Endothelial cell of umbilical vein (primary cell): ENCODE data around the gene CD247. TPM values are rescaled to one million over a fixed set of nuclear protein-coding genes. Genes with fewer than 3 reads are reported as not detected.

ENCODE experiments used
- BruUV-seq: library from RNA; stranded (reverse); fragments of 400-500 nt; replicated peaks from 2 replicates; lab custom pipeline; 2021; lab: Mats Ljungman, UMichigan
- CTCF ChIA-PET: fragments of 300-600, 350-600 bp; sonication (Branson Sonifier 250); formaldehyde crosslinking; loops from one replicate; lab custom pipeline; 2021; ENCODE audit warnings: antibody characterized with exemption, inconsistent platforms; lab: Charles Lee
- POLR2A ChIA-PET: fragments of 300-600, 350-600 bp; sonication (Branson Sonifier 250); formaldehyde crosslinking; loops from one replicate; lab custom pipeline; 2021; ENCODE audit warnings: antibody characterized with exemption, inconsistent platforms; lab: Charles Lee
- DNase-seq: peaks from one replicate; pipeline ENCODE4 v3.0.0-alpha.2; 2011; ENCODE audit warnings: low read depth, low spot score
- FAIRE-seq: peaks from 2 replicates; lab custom pipeline; 2011; peaks lifted over from hg19 to GRCh38; lab: Jason Lieb, UNC
- H2AFZ ChIP-seq: 2 replicates; pipeline ENCODE4 v1.6.0; 2012; ENCODE audit warnings: low read depth, low read length, control low read depth, inconsistent platforms
- H3K27ac ChIP-seq: 2 replicates; pipeline ENCODE4 v1.5.1; 2011; ENCODE audit warnings: low read depth, mild to moderate bottlenecking, control low read depth, low read length, moderate library complexity; ENCODE audit not compliant: insufficient read depth
- H3K27me3 ChIP-seq, 2 experiments: 2 replicates each; pipeline versions ENCODE4 v1.6.0 to v1.6.1; 2011; ENCODE audit warnings: low read length in 2 of 2, mixed read lengths in 1 of 2; ENCODE audit not compliant: control insufficient read depth in 2 of 2, insufficient read depth in 2 of 2
- H3K36me3 ChIP-seq, 2 experiments: 2 replicates in 1 of 2; 3 replicates in 1 of 2; pipeline ENCODE4 v1.5.1; 2011; ENCODE audit warnings: low read length in 2 of 2, mild to moderate bottlenecking in 1 of 2, moderate library complexity in 1 of 2; ENCODE audit not compliant: control insufficient read depth in 2 of 2, insufficient read depth in 2 of 2; ENCODE audit errors: extremely low read depth in 1 of 2
- H3K4me1 ChIP-seq: 3 replicates; pipeline ENCODE4 v1.5.1; 2011; ENCODE audit warnings: mild to moderate bottlenecking, low read length; ENCODE audit not compliant: control insufficient read depth, insufficient read depth; ENCODE audit errors: extremely low read depth
- H3K4me2 ChIP-seq: 2 replicates; pipeline ENCODE4 v1.6.1; 2011; ENCODE audit warnings: low read length, control low read depth, mixed read lengths; ENCODE audit not compliant: insufficient read depth
- H3K4me3 ChIP-seq, 3 experiments: fragments of 200-600 bp in 1 of 3; sonication (generic), shearing (Covaris generic) in 1 of 3; replicated peaks in 1 of 3; 2 replicates each; pipeline ENCODE4 v1.5.1; 2011 to 2016; ENCODE audit warnings: control low read depth in 3 of 3, low read length in 3 of 3, mild to moderate bottlenecking in 2 of 3, inconsistent platforms in 1 of 3, low read depth in 1 of 3, moderate library complexity in 1 of 3; ENCODE audit not compliant: insufficient read depth in 1 of 3
- H3K79me2 ChIP-seq: 2 replicates; pipeline ENCODE4 v1.6.0; 2012; ENCODE audit warnings: low read length, inconsistent platforms; ENCODE audit not compliant: control insufficient read depth, insufficient read depth
- H3K9ac ChIP-seq: replicated peaks from 2 replicates; pipeline ENCODE3; 2011; ENCODE audit warnings: low read length, control low read depth; ENCODE audit not compliant: insufficient read depth; ENCODE audit errors: extremely low read depth
- H3K9me1 ChIP-seq: replicated peaks from 3 replicates; pipeline ENCODE4 v1.6.0; 2011; ENCODE audit warnings: mild to moderate bottlenecking, low read length; ENCODE audit not compliant: control insufficient read depth, insufficient read depth; ENCODE audit errors: extremely low read depth
- H3K9me3 ChIP-seq: replicated peaks from 2 replicates; pipeline ENCODE4 v1.5.1; 2012; ENCODE audit warnings: low read length, inconsistent platforms; ENCODE audit not compliant: control insufficient read depth, insufficient read depth
- H4K20me1 ChIP-seq: replicated peaks from 2 replicates; pipeline ENCODE3; 2011; ENCODE audit warnings: mild to moderate bottlenecking, low read length; ENCODE audit not compliant: control insufficient read depth, insufficient read depth; ENCODE audit errors: extremely low read depth
- CTCF ChIP-seq, 2 donors: IDR thresholded peaks; 1 replicate in 1 of 2; 2 replicates in 1 of 2; pipeline ENCODE4 v1.5.1; 2011; ENCODE audit warnings: low read length in 2 of 2, mild to moderate bottlenecking in 2 of 2, moderate library complexity in 2 of 2, control low read depth in 1 of 2, inconsistent platforms in 1 of 2, low read depth in 1 of 2; ENCODE audit not compliant: insufficient read depth in 1 of 2; ENCODE audit errors: extremely low read depth in 1 of 2
- EZH2 ChIP-seq: IDR thresholded peaks from 2 replicates; pipeline ENCODE4 v1.6.1; 2012; ENCODE audit warnings: borderline replicate concordance, low read depth, mild to moderate bottlenecking, moderate library complexity, low read length, inconsistent platforms; ENCODE audit not compliant: severe bottlenecking
- FOS ChIP-seq: IDR thresholded peaks from 2 replicates; pipeline ENCODE4 v1.6.1; 2011; ENCODE audit warnings: mild to moderate bottlenecking, low read length, moderate library complexity, borderline replicate concordance; ENCODE audit not compliant: insufficient read depth
- GATA2 ChIP-seq: IDR thresholded peaks from 2 replicates; pipeline ENCODE4 v1.7.0; 2011; ENCODE audit warnings: low read depth, mild to moderate bottlenecking, moderate library complexity, mixed read lengths, low read length; ENCODE audit not compliant: insufficient read length, insufficient read depth
- JUN ChIP-seq: IDR thresholded peaks from 2 replicates; pipeline ENCODE4 v1.6.1; 2011; ENCODE audit warnings: borderline replicate concordance, low read depth; ENCODE audit not compliant: insufficient read length, insufficient read depth
- MAX ChIP-seq: IDR thresholded peaks from 2 replicates; pipeline ENCODE4 v1.6.1; 2011; ENCODE audit not compliant: insufficient read depth, insufficient read length
- MYC ChIP-seq: IDR thresholded peaks from one replicate; pipeline ENCODE4 v1.6.1; 2011; ENCODE audit warnings: mild to moderate bottlenecking, low read depth, low read length
- POLR2A ChIP-seq: IDR thresholded peaks from 2 replicates; pipeline ENCODE4 v1.6.1; 2012; ENCODE audit warnings: low read depth, mild to moderate bottlenecking, control low read depth, low read length
- POLR2AphosphoS5 ChIP-seq: IDR thresholded peaks from 2 replicates; pipeline ENCODE4 v1.6.1; 2012; ENCODE audit warnings: low read depth, mild to moderate bottlenecking, control low read depth, low read length, moderate library complexity; ENCODE audit not compliant: insufficient read depth
- dilution Hi-C: fragments of 300-500 bp; cut with MboI; formaldehyde crosslinking; loops from one replicate; pipeline ENCODE4 v1.15.0; 2019; ENCODE audit warnings: low sequenced_read_pairs; ENCODE audit not compliant: extremely low pct_ligation_motif_present
- intact Hi-C: fragments of 100-400 bp; cut with micrococcal nuclease; formaldehyde crosslinking; loops from one replicate; pipeline ENCODE4 v1.10.0; 2022
- polyA plus RNA-seq, 4 experiments: library from polyadenylated mRNA; depleted of rRNA in 3 of 4; stranded (reverse) in 3 of 4; unstranded in 1 of 4; fragments of >200 nt; gene quantifications; 2 replicates each; pipeline versions ENCODE4 v1.2.1 to v1.2.3, GENCODE V29; 2011 to 2012; ENCODE audit warnings: missing spikeins in 1 of 4
- total RNA-seq: library from RNA; stranded (reverse); gene quantifications from 2 replicates; pipeline ENCODE4 v1.2.3, GENCODE V29; 2021

CD247 gene
- total and polyA plus RNA-seq, 2 donors (not counting 3 experiments of a cell fraction or from before 2014, with no cell fraction given), result not detected

- no peaks in the 10 kb centered on the region for H3K9me3 ChIP-seq
- peaks cover 0 to 4% of the 10 kb centered on the region in 2 experiments for H3K27me3 ChIP-seq
- H3K9ac ChIP-seq, result no peak overlapping the region
- H3K9me1 ChIP-seq, result no peaks in the 10 kb centered on the region
- BruUV-seq, result no TSS peak
- dilution Hi-C loops (no loop called here), intact Hi-C loops (loop anchor here (10.0 kb wide), 1 partner anchor 244 kb away; no protein-coding TSS in a partner anchor)
- no peaks in the 10 kb centered on the region for H3K79me2 ChIP-seq
- DNase-seq (no peak), FAIRE-seq (no peak)
- no peak overlapping the region for H2AFZ ChIP-seq
- ChIA-PET CTCF (interaction anchor here (0.8 to 7.5 kb wide), 12 partner anchors 9 to 531 kb away, joined by 3 to 162 read pairs (median 4); no protein-coding TSS in a partner anchor), POLR2A (no interaction called here)
- TF ChIP-seq POLR2AphosphoS5 (no peak), POLR2A (no peak), CTCF (IDR thresholded peaks at IDR 0.05; ENCODE audit: extremely low read depth in 1 of 2, insufficient read depth in 1 of 2, low read depth in 1 of 2, low read length in 2 of 2) (no peak), EZH2 (no peak), GATA2 (no peak), FOS (no peak), JUN (no peak), MAX (no peak), MYC (no peak)
- H3K27ac ChIP-seq, result no peak overlapping the region
- no peaks in the 10 kb centered on the region for H3K4me1 ChIP-seq
- no peak overlapping the region for H3K4me2 ChIP-seq
- H3K36me3 ChIP-seq, result no peaks in the 10 kb centered on the region
- H3K4me3 ChIP-seq, result no peak overlapping the region
- no peaks in the 10 kb centered on the region for H4K20me1 ChIP-seq
Observed at GRCh38 chr1:167441222-167441621, 77.1 kb downstream of the CD247 start.
